Left renal pelvis (tissue), 4 donors: ENCODE measurements around the gene PROM1. TPM values are rescaled to one million over a fixed set of nuclear protein-coding genes. Genes with fewer than 3 reads are reported as not detected.

ENCODE experiments used
- DNase-seq, 4 donors: peaks; one replicate each; pipeline ENCODE4 v3.0.0-alpha.2; 2013; ENCODE audit warnings: low read depth in 4 of 4, low spot score in 3 of 4
- polyA plus RNA-seq, 4 donors: library from polyadenylated mRNA; unstranded; fragments of 120-200 nt; gene quantifications; one replicate each; pipeline ENCODE4 v1.2.1, GENCODE V29; 2013; ENCODE audit not compliant: insufficient read length in 4 of 4

Gene PROM1
- polyA plus RNA-seq, 4 donors = 11.6 to 42.4 (median 41.7) TPM

DNA sequence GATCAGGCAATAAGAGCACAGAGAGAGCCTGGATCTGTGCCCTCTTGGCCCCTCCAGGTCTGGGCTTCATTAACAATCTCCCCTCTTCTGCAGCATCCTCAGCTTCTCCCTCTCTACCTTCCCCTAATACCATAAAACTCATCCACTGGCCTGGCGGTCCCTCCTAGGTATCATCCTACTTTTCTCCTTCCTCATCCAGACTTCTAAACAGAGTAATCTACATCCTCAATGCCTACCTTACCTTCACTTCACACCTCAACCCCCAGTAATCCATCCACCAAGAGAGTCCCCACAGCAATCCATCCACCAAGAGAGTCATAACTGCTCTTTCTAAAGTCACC, 162.3 kb downstream of the PROM1 start:
- no peak for DNase-seq

DNA sequence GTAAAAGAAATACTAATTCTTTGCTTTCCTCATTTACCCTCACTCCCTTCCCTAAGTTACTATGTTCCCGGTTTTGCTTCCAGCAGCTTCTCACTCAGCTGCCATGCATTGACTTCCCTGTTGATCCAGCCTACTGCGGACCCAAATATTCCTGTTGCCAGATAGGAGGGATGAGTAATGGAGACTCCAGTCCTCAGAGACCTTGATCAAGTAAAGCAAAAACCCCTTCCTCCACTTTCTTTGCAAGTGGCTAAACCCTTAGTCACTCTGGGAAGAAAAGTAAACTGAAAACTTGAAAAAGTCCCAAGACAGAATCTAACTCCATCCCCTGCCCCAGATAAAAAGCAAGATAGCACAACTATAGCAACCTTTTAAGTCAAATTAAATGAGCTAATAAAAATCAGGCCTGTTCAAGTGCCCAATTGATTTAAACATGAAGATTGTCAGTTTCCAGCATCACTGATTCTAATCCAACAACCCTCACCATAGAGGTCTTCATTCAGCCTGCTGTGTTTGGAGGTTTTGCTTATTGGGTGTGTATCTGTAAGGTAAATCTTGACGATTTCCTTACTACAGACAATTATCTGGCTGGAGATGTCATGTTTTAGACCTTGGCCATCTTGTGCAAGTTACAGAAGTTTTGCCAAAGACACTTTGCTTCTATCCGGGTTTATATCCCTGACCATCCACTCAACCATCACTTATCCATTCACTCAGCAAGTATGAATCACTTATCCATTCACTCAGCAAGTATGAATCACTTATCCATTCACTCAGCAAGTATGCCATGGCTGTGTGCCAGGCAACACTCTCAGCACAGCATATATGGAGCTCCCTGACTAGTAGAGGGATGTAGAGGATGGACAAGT, 162.9 kb downstream of the PROM1 start:
- DNase-seq = no peak

DNA sequence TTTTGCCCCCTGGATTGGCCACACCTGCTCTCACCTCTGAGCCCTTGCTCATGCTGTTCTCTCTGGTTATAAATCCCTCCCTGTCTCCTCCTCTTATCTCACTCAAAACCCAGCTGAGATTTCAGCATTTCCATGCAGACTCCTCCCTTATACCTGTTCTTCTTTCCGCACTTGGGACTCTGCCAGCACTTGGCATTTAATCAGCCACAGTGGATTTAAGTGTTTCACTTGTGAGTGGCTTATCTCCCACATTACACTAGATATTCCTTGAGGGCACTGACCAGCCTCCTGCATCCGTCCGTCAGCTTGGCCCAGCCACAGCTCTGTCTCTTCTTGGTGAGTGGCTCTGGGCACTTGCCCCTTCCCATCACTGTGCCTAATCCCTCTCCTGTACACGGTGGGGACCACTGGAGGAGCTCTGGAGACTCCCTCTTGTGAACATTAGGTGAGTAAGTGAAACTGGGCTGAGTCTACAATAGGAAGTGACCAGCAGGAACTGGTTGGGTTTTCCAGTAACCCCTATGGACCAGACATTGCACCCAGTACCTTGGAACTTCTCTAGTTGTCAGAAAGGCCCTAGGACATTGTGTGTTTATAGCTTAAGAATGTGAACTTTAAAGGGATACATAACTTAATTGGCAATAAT, 165.2 kb downstream of the PROM1 start:
- DNase-seq = no peak

Other genes starting within 250 kb of the PROM1 start
- gene FGFBP1, start 145.3 kb downstream of the PROM1 start, polyA plus RNA-seq = under 1 TPM in 3 of 4 donors, not detected in 1; 0.12 to 0.16 (median 0.15) TPM
- gene FGFBP2, start 120.8 kb downstream of the PROM1 start, polyA plus RNA-seq = under 1 TPM in 2 of 4 donors, not detected in 2; 0.35 to 0.93 TPM
- 10 to 100 TPM; 39.3 to 45.7 (median 42.3) TPM for gene TAPT1, start 142.4 kb upstream of the PROM1 start, polyA plus RNA-seq